GM19099 (cell line): ENCODE measurements around the gene TLR6.

Experiments
- POLR2A ChIP-seq: IDR thresholded peaks from 3 replicates; pipeline ENCODE4 v1.6.1; 2011; ENCODE audit warnings: low read depth; ENCODE audit not compliant: insufficient read length; ENCODE audit errors: extremely low read depth

TLR6 gene

GRCh38 chr4:38785041-38785790 is 71.4 kb downstream of the TLR6 start:
- TF ChIP-seq POLR2A, result no peak

- TF ChIP-seq POLR2A, result no peak
Observed at GRCh38 chr4:38784141-38784540, 72.5 kb downstream of the TLR6 start.

- no peak for TF ChIP-seq POLR2A
Observed at GRCh38 chr4:38783109-38783460, 73.5 kb downstream of the TLR6 start.

- TF ChIP-seq POLR2A, result peak; percentile 61
Observed at GRCh38 chr4:38782452-38783108, 74.0 kb downstream of the TLR6 start, which contains the start of gene TLR10. Gene TLR10 (minus strand): TSS chr4:38782990. CDS start chr4:38775590, 7,400 bp downstream.

GRCh38 chr4:38781854-38782261 is 74.8 kb downstream of the TLR6 start:
- peak; percentile 35 for TF ChIP-seq POLR2A

- TF ChIP-seq POLR2A, result no peak
Observed at GRCh38 chr4:38780833-38781484, 75.7 kb downstream of the TLR6 start.

- no peak for TF ChIP-seq POLR2A
Observed at GRCh38 chr4:38779790-38780189, 76.8 kb downstream of the TLR6 start.

- TF ChIP-seq POLR2A, result no peak
Observed at GRCh38 chr4:38775326-38775725, 81.3 kb downstream of the TLR6 start.

GRCh38 chr4:38774181-38774955 is 82.2 kb downstream of the TLR6 start:
- no peak for TF ChIP-seq POLR2A
